ENCODE results near the gene PRPSAP2. TPM values are rescaled to one million over a fixed set of nuclear protein-coding genes. Genes with fewer than 3 reads are reported as not detected.

Gene PRPSAP2
- total RNA-seq, 1 donor from 2014 or later = 25.3 TPM

- Mint-ChIP-seq H3K27me3 (ENCODE audit: low read depth) (no peaks in the 10 kb centered on the region), H3K36me3 (ENCODE audit: low read depth) (no peaks in the 10 kb centered on the region), H3K9me3 (ENCODE audit: low read depth) (no peaks in the 10 kb centered on the region), H3K27ac (ENCODE audit: unreplicated experiment) (no peak overlapping the region), H3K4me3 (ENCODE audit: unreplicated experiment) (no peak overlapping the region), H3K4me1 (ENCODE audit: low read depth) (peaks cover 5% of the 10 kb centered on the region)
- no peak for DNase-seq (ENCODE audit: low spot score)
- TF ChIP-seq CTCF (IDR thresholded peaks at IDR 0.05) = no peak
Observed at GRCh38 chr17:18960241-18960665, 102.3 kb downstream of the PRPSAP2 start.

GRCh38 chr17:18960803-18961511, 103.0 kb downstream of the PRPSAP2 start:
- H3K4me1 Mint-ChIP-seq (ENCODE audit: low read depth) = peaks cover 5% of the 10 kb centered on the region
- peak; percentile 96 for TF ChIP-seq CTCF (IDR thresholded peaks at IDR 0.05)
- no peaks in the 10 kb centered on the region for H3K27me3 Mint-ChIP-seq (ENCODE audit: low read depth)
- no peak overlapping the region for H3K4me3 Mint-ChIP-seq (ENCODE audit: unreplicated experiment)
- no peaks in the 10 kb centered on the region for H3K9me3 Mint-ChIP-seq (ENCODE audit: low read depth)
- no peak for DNase-seq (ENCODE audit: low spot score)
- H3K27ac Mint-ChIP-seq (ENCODE audit: unreplicated experiment) = no peak overlapping the region
- no peaks in the 10 kb centered on the region for H3K36me3 Mint-ChIP-seq (ENCODE audit: low read depth)

- Mint-ChIP-seq H3K9me3 (ENCODE audit: low read depth) (no peaks in the 10 kb centered on the region), H3K27me3 (ENCODE audit: low read depth) (no peaks in the 10 kb centered on the region), H3K4me3 (ENCODE audit: unreplicated experiment) (no peak overlapping the region), H3K4me1 (ENCODE audit: low read depth) (peaks cover 6% of the 10 kb centered on the region), H3K36me3 (ENCODE audit: low read depth) (no peaks in the 10 kb centered on the region), H3K27ac (ENCODE audit: unreplicated experiment) (no peak overlapping the region)
- no peak for DNase-seq (ENCODE audit: low spot score)
- TF ChIP-seq CTCF (IDR thresholded peaks at IDR 0.05) = no peak
Observed at GRCh38 chr17:18961634-18962493, 103.9 kb downstream of the PRPSAP2 start.

GRCh38 chr17:18962494-18962815, 104.5 kb downstream of the PRPSAP2 start:
- Mint-ChIP-seq H3K4me3 (ENCODE audit: unreplicated experiment) (no peak overlapping the region), H3K27ac (ENCODE audit: unreplicated experiment) (no peak overlapping the region), H3K36me3 (ENCODE audit: low read depth) (no peaks in the 10 kb centered on the region), H3K4me1 (ENCODE audit: low read depth) (peaks cover 12% of the 10 kb centered on the region), H3K27me3 (ENCODE audit: low read depth) (no peaks in the 10 kb centered on the region), H3K9me3 (ENCODE audit: low read depth) (no peaks in the 10 kb centered on the region)
- TF ChIP-seq CTCF (IDR thresholded peaks at IDR 0.05) = no peak
- no peak for DNase-seq (ENCODE audit: low spot score)

- Mint-ChIP-seq H3K9me3 (ENCODE audit: low read depth) (no peaks in the 10 kb centered on the region), H3K36me3 (ENCODE audit: low read depth) (no peaks in the 10 kb centered on the region), H3K4me1 (ENCODE audit: low read depth) (peaks cover 15% of the 10 kb centered on the region), H3K4me3 (ENCODE audit: unreplicated experiment) (no peak overlapping the region), H3K27ac (ENCODE audit: unreplicated experiment) (no peak overlapping the region), H3K27me3 (ENCODE audit: low read depth) (no peaks in the 10 kb centered on the region)
- no peak for TF ChIP-seq CTCF (IDR thresholded peaks at IDR 0.05)
- peak; percentile 85 for DNase-seq (ENCODE audit: low spot score)
Observed at GRCh38 chr17:18963126-18964017, 105.4 kb downstream of the PRPSAP2 start.
